ENCODE results near the gene FXYD1.

The FXYD1 gene
- long read RNA-seq, result 0 reads

GRCh38 chr19:35138305-35138892 is at the start of gene FXYD1:
TSS of gene FXYD1 (plus strand) at chr19:35138824. CDS start at chr19:35140080, 1,256 bp downstream.
- DNase-seq (ENCODE audit: low read depth in 1 of 2, low spot score in 1 of 2), result no peak
- peaks cover 9% of the 10 kb centered on the region for H3K27me3 ChIP-seq (ENCODE audit: insufficient read depth, poor library complexity, severe bottlenecking)
- TF ChIP-seq SPI1 (IDR thresholded peaks at IDR 0.05; ENCODE audit: borderline replicate concordance, low read depth) (no peak), CTCF (IDR thresholded peaks at IDR 0.05; ENCODE audit: insufficient read depth, low read length) (no peak), POLR2AphosphoS5 (IDR thresholded peaks at IDR 0.05; ENCODE audit: low read depth) (no peak), REST (IDR thresholded peaks at IDR 0.05; ENCODE audit: insufficient replicate concordance, low read depth) (no peak), GABPA (IDR thresholded peaks at IDR 0.05; ENCODE audit: low read depth) (no peak)
- H3K27ac ChIP-seq (replicated peaks), result no peak within 1 kb of the TSS
- no peak within 1 kb of the TSS for H3K4me3 ChIP-seq (replicated peaks; ENCODE audit: insufficient read depth, low read length)

GRCh38 chr19:35089554-35089953 is 49.1 kb upstream of the FXYD1 start:
- Histone ChIP-seq H3K4me3 (replicated peaks; ENCODE audit: insufficient read depth, low read length) (no peak overlapping the region), H3K27me3 (ENCODE audit: insufficient read depth, poor library complexity, severe bottlenecking) (no peaks in the 10 kb centered on the region), H3K27ac (replicated peaks) (no peak overlapping the region)
- no peak for TF ChIP-seq REST (IDR thresholded peaks at IDR 0.05; ENCODE audit: insufficient replicate concordance, low read depth)
- no peak for TF ChIP-seq CTCF (IDR thresholded peaks at IDR 0.05; ENCODE audit: insufficient read depth, low read length)
- no peak for TF ChIP-seq POLR2AphosphoS5 (IDR thresholded peaks at IDR 0.05; ENCODE audit: low read depth)
- TF ChIP-seq SPI1 (IDR thresholded peaks at IDR 0.05; ENCODE audit: borderline replicate concordance, low read depth), result no peak
- no peak for TF ChIP-seq GABPA (IDR thresholded peaks at IDR 0.05; ENCODE audit: low read depth)
- DNase-seq (ENCODE audit: low read depth in 1 of 2, low spot score in 1 of 2), result no peak

GRCh38 chr19:35090160-35090505 is 48.5 kb upstream of the FXYD1 start:
- TF ChIP-seq SPI1 (IDR thresholded peaks at IDR 0.05; ENCODE audit: borderline replicate concordance, low read depth), result no peak
- no peak for TF ChIP-seq GABPA (IDR thresholded peaks at IDR 0.05; ENCODE audit: low read depth)
- TF ChIP-seq REST (IDR thresholded peaks at IDR 0.05; ENCODE audit: insufficient replicate concordance, low read depth), result no peak
- no peak for TF ChIP-seq CTCF (IDR thresholded peaks at IDR 0.05; ENCODE audit: insufficient read depth, low read length)
- TF ChIP-seq POLR2AphosphoS5 (IDR thresholded peaks at IDR 0.05; ENCODE audit: low read depth), result no peak
- no peak overlapping the region for H3K27ac ChIP-seq (replicated peaks)
- H3K27me3 ChIP-seq (ENCODE audit: insufficient read depth, poor library complexity, severe bottlenecking), result no peaks in the 10 kb centered on the region
- no peak overlapping the region for H3K4me3 ChIP-seq (replicated peaks; ENCODE audit: insufficient read depth, low read length)
- no peak for DNase-seq (ENCODE audit: low read depth in 1 of 2, low spot score in 1 of 2)
